Fibroblast of lung (primary cell): ENCODE results near the gene RCBTB1. TPM values are rescaled to one million over a fixed set of nuclear protein-coding genes. Genes with fewer than 3 reads are reported as not detected.
"Not testable (repeated sequence)": the region's sequence is repeated elsewhere in the genome, so short reads cannot be mapped to it uniquely, and the experiment has no call there.

Experiments
- DNase-seq, 2 donors: peaks; one replicate each; pipeline versions ENCODE4 v3.0.0 to v3.0.0-alpha.2; 2010; ENCODE audit warnings: low read depth in 2 of 2
- H2AFZ ChIP-seq: 2 replicates; pipeline ENCODE4 v1.5.1; 2012; ENCODE audit warnings: low read length, control low read depth, inconsistent platforms
- H3K27ac ChIP-seq: 2 replicates; pipeline ENCODE4 v1.5.1; 2011; ENCODE audit warnings: low read length, control low read depth; ENCODE audit not compliant: insufficient read depth
- H3K27me3 ChIP-seq: 2 replicates; pipeline ENCODE4 v1.5.1; 2011; ENCODE audit warnings: mild to moderate bottlenecking, low read length; ENCODE audit not compliant: control insufficient read depth, insufficient read depth
- H3K36me3 ChIP-seq: 2 replicates; pipeline ENCODE4 v1.5.1; 2011; ENCODE audit warnings: low read length; ENCODE audit not compliant: control insufficient read depth, insufficient read depth
- H3K4me1 ChIP-seq: 2 replicates; pipeline ENCODE4 v1.5.1; 2011; ENCODE audit warnings: low read length; ENCODE audit not compliant: control insufficient read depth, insufficient read depth; ENCODE audit errors: extremely low read depth
- H3K4me2 ChIP-seq: 2 replicates; pipeline ENCODE4 v1.5.1; 2011; ENCODE audit warnings: low read length, control low read depth; ENCODE audit not compliant: insufficient read depth; ENCODE audit errors: extremely low read depth
- H3K4me3 ChIP-seq, 4 experiments: fragments of 200-600 bp in 1 of 4; sonication (generic) in 1 of 4; replicated peaks in 1 of 4; 2 replicates each; pipeline ENCODE4 v1.5.1; 2011 to 2016; ENCODE audit warnings: low read length in 4 of 4, low read depth in 3 of 4, mild to moderate bottlenecking in 3 of 4, control low read depth in 2 of 4, inconsistent platforms in 1 of 4, mixed read lengths in 1 of 4; ENCODE audit not compliant: insufficient read depth in 1 of 4; ENCODE audit errors: control extremely low read depth in 1 of 4
- H3K79me2 ChIP-seq: 2 replicates; pipeline ENCODE4 v1.5.1; 2012; ENCODE audit warnings: mild to moderate bottlenecking, low read length, inconsistent platforms; ENCODE audit not compliant: control insufficient read depth, insufficient read depth
- H3K9ac ChIP-seq: 2 replicates; pipeline ENCODE4 v1.5.1; 2011; ENCODE audit warnings: mild to moderate bottlenecking, low read length, control low read depth; ENCODE audit not compliant: insufficient read depth
- H3K9me3 ChIP-seq: 2 replicates; pipeline ENCODE4 v1.5.1; 2012; ENCODE audit warnings: low read depth, low read length; ENCODE audit not compliant: control insufficient read depth, insufficient read depth
- H4K20me1 ChIP-seq: 2 replicates; pipeline ENCODE4 v1.5.1; 2011; ENCODE audit warnings: low read length; ENCODE audit not compliant: control insufficient read depth, insufficient read depth; ENCODE audit errors: extremely low read depth
- CTCF ChIP-seq, 2 donors: IDR thresholded peaks in 1 of 2; conservative IDR thresholded peaks in 1 of 2; 1 replicate in 1 of 2; 2 replicates in 1 of 2; pipeline ENCODE4 v1.5.1; 2011 to 2012; ENCODE audit warnings: low read length in 2 of 2, control low read depth in 1 of 2, inconsistent platforms in 1 of 2, low read depth in 1 of 2, mild to moderate bottlenecking in 1 of 2
- EZH2 ChIP-seq: IDR thresholded peaks from 2 replicates; pipeline ENCODE4 v1.5.1; 2012; ENCODE audit warnings: low read length, control low read depth, mild to moderate bottlenecking; ENCODE audit errors: missing control alignments
- polyA plus RNA-seq, 2 donors: library from polyadenylated mRNA; depleted of rRNA in 1 of 2; stranded (reverse) in 1 of 2; unstranded in 1 of 2; fragments of >200 nt; gene quantifications; 2 replicates each; pipeline ENCODE4 v1.2.1, GENCODE V29; 2011 to 2012; ENCODE audit warnings: missing spikeins in 1 of 2
- total RNA-seq: library from RNA; depleted of rRNA; stranded (reverse); fragments of >200 nt; gene quantifications from 2 replicates; pipeline ENCODE4 v1.2.1, GENCODE V29; 2014

The RCBTB1 gene
- total and polyA plus RNA-seq, 2 donors (not counting 1 experiment from before 2014, with no cell fraction given) = 22.7 to 42.6 TPM

- H4K20me1 ChIP-seq = no peaks in the 10 kb centered on the region
- no peak overlapping the region for H2AFZ ChIP-seq
- H3K4me3 ChIP-seq = no peak overlapping the region
These were observed 15.2 kb downstream of the RCBTB1 start for GRCh38 chr13:49569993-49570689.

DNA sequence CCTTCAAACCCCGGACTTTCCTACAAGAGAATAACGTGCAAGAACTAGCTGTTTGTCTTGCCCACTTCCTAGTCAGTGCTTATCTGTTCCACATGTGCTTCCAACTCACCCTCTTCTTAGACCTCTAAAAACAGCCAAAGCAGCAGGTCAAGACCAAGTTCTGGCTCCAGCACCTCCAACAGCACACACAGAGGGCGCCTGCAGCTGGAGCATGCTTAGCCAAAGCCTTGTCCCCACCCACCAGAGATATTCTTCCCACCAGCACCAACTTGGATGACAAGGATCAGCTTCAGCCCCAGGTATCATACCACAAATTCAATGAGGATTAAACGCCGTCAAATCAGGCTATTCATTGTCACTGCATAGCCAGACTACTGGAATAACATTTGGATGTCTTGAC, 17.9 kb downstream of the RCBTB1 start:
- no peak for DNase-seq
- Histone ChIP-seq H2AFZ (no peak overlapping the region), H3K27ac (no peak overlapping the region), H3K9ac (no peak overlapping the region), H3K36me3 (no peaks in the 10 kb centered on the region), H3K4me1 (peaks cover 3% of the 10 kb centered on the region), H4K20me1 (no peaks in the 10 kb centered on the region), H3K79me2 (no peaks in the 10 kb centered on the region), H3K4me2 (no peak overlapping the region), H3K9me3 (no peaks in the 10 kb centered on the region), H3K27me3 (no peaks in the 10 kb centered on the region), H3K4me3 (no peak overlapping the region)
- TF ChIP-seq EZH2 = no peak
- no peak for TF ChIP-seq CTCF (conservative IDR thresholded peaks at IDR 0.05 in 1 of 2, IDR thresholded peaks at IDR 0.05 in 1 of 2; ENCODE audit: low read depth in 1 of 2, low read length in 2 of 2)

More at GRCh38 chr13:49569993-49570689, 15.2 kb downstream of the RCBTB1 start:
- Histone ChIP-seq H3K27me3 (no peaks in the 10 kb centered on the region), H3K36me3 (no peaks in the 10 kb centered on the region), H3K9ac (no peak overlapping the region), H3K4me1 (peaks cover 3% of the 10 kb centered on the region), H3K79me2 (no peaks in the 10 kb centered on the region), H3K27ac (no peak overlapping the region), H3K4me2 (no peak overlapping the region), H3K9me3 (no peaks in the 10 kb centered on the region)
- TF ChIP-seq EZH2 = no peak
- no peak for TF ChIP-seq CTCF (conservative IDR thresholded peaks at IDR 0.05 in 1 of 2, IDR thresholded peaks at IDR 0.05 in 1 of 2; ENCODE audit: low read depth in 1 of 2, low read length in 2 of 2)
- DNase-seq = peak in 1 of 2 donors; percentile 23

DNA sequence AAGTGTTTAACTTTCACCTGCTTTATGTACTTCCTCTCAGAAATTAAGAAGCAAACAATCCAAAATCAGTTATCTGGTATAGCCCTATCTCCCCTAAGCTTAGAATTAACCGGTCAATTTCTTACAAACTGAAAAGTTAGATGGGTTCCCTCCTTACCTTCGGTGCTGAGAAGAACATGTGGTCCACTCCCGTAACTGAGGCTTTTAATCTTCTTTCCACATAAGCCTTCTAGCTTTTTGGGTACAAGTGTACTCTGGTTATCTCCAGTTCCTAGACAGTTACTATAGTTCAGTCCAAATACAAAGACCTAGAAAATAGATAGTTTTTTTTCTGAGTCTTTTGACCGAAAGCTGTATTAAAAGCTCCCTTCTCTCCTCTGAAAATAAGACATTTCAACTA, 18.9 kb downstream of the RCBTB1 start:
- H4K20me1 ChIP-seq = no peaks in the 10 kb centered on the region
- H3K79me2 ChIP-seq = no peaks in the 10 kb centered on the region
- H3K9me3 ChIP-seq = no peaks in the 10 kb centered on the region
- no peak for TF ChIP-seq EZH2
- no peak for TF ChIP-seq CTCF (conservative IDR thresholded peaks at IDR 0.05 in 1 of 2, IDR thresholded peaks at IDR 0.05 in 1 of 2; ENCODE audit: low read depth in 1 of 2, low read length in 2 of 2)
- H3K27ac ChIP-seq = no peak overlapping the region
- H3K27me3 ChIP-seq = no peaks in the 10 kb centered on the region
- H3K36me3 ChIP-seq = no peaks in the 10 kb centered on the region
- no peak overlapping the region for H3K4me2 ChIP-seq
- no peak overlapping the region for H3K9ac ChIP-seq
- H3K4me3 ChIP-seq = no peak overlapping the region
- H3K4me1 ChIP-seq = peaks cover 3% of the 10 kb centered on the region
- H2AFZ ChIP-seq = no peak overlapping the region
- DNase-seq = no peak

GRCh38 chr13:49565461-49565860, 19.9 kb downstream of the RCBTB1 start:
- H2AFZ ChIP-seq, DNase-seq, H3K79me2 ChIP-seq, H4K20me1 ChIP-seq, H3K9me3 ChIP-seq, H3K4me2 ChIP-seq, H3K27me3 ChIP-seq, H3K4me3 ChIP-seq, H3K36me3 ChIP-seq, H3K9ac ChIP-seq, H3K4me1 ChIP-seq, H3K27ac ChIP-seq: not testable (repeated sequence)
